Left lung (tissue), 10 donors: ENCODE results near the gene PHACTR1. TPM values are rescaled to one million over a fixed set of nuclear protein-coding genes. Genes with fewer than 3 reads are reported as not detected.

Experiments
- ATAC-seq: fragments of 200-7000 bp; cut with Tn5 transposase; one replicate; pipeline ENCODE4 v1.9.1; 2020; ENCODE audit warnings: moderate library complexity
- DNase-seq, 4 donors: peaks; one replicate each; pipeline ENCODE4 v3.0.0-alpha.2; 2013 to 2020
- H3K27ac ChIP-seq, 2 donors: fragments of 200-600 bp; sonication (generic) in 1 of 2; one replicate each; pipeline versions ENCODE4 v1.5.0 to v1.8.0; 2020 to 2021
- H3K27me3 ChIP-seq, 2 donors: fragments of 200-600 bp; sonication (generic) in 1 of 2; one replicate each; pipeline versions ENCODE4 v1.5.0 to v1.8.0; 2020 to 2021
- H3K36me3 ChIP-seq, 2 donors: fragments of 200-600 bp; sonication (generic) in 1 of 2; one replicate each; pipeline versions ENCODE4 v1.5.0 to v1.8.0; 2020 to 2021
- H3K4me1 ChIP-seq, 2 donors: fragments of 200-600 bp; one replicate each; pipeline ENCODE4 v1.8.0; 2021
- H3K4me3 ChIP-seq, 2 donors: fragments of 200-600 bp; sonication (generic) in 1 of 2; one replicate each; pipeline versions ENCODE4 v1.5.0 to v1.8.0; 2020 to 2021; ENCODE audit warnings: mild to moderate bottlenecking in 1 of 2
- H3K9me3 ChIP-seq, 2 donors: fragments of 200-600 bp; sonication (generic) in 1 of 2; one replicate each; pipeline versions ENCODE4 v1.5.0 to v1.8.0; 2020 to 2021
- CTCF ChIP-seq, 2 donors: fragments of 200-600 bp; sonication (generic) in 1 of 2; IDR thresholded peaks; one replicate each; pipeline versions ENCODE4 v1.5.0 to v1.8.0; 2021; ENCODE audit warnings: antibody characterized with exemption in 2 of 2
- intact Hi-C, 2 donors: fragments of 100-400 bp; cut with DNase I; formaldehyde crosslinking; loops; one replicate each; pipeline versions ENCODE4 v1.11.2 to v1.14.2; 2022
- polyA plus RNA-seq, 6 donors: library from polyadenylated mRNA; unstranded; fragments of 120-200 nt; gene quantifications; one replicate each; pipeline ENCODE4 v1.2.1, GENCODE V29; 2013; ENCODE audit not compliant: insufficient read length in 6 of 6
- total RNA-seq, 2 donors: library from RNA; stranded (reverse); fragmentation: NEBNext Ultra II Directional; extraction: Animal tissue kit (Norgen Biotek cat#: 25700); gene quantifications; one replicate each; pipeline ENCODE4 v1.2.1, GENCODE V29; 2021
- donor health status: DM: no; HTN: yes; CAD: no.
- donor health status: DM: no; HTN: no; CAD: no.

PHACTR1 gene
- total and polyA plus RNA-seq, 8 donors, result 12.1 to 53.3 (median 15.8) TPM

GRCh38 chr6:12990162-12990561, 273.6 kb downstream of the PHACTR1 start:
- H3K9me3 ChIP-seq, result peaks cover 0 to 6% of the 10 kb centered on the region in 2 donors
- no peak for TF ChIP-seq CTCF (IDR thresholded peaks at IDR 0.05)
- intact Hi-C loops, result no loop called here
- ATAC-seq (peak; percentile 94), DNase-seq (peak in 1 of 4 donors; percentile 69)
- H3K36me3 ChIP-seq, result no peaks in the 10 kb centered on the region
- H3K27me3 ChIP-seq, result no peaks in the 10 kb centered on the region
- peaks cover 0 to 3% of the 10 kb centered on the region in 2 donors for H3K4me1 ChIP-seq
- peak overlapping the region in 1 of 2 donors; percentile 21 for H3K27ac ChIP-seq
- H3K4me3 ChIP-seq, result no peak overlapping the region

- Histone ChIP-seq H3K9me3 (peaks cover 0 to 6% of the 10 kb centered on the region in 2 donors), H3K4me3 (no peak overlapping the region), H3K4me1 (peaks cover 0 to 3% of the 10 kb centered on the region in 2 donors), H3K27ac (no peak overlapping the region), H3K36me3 (no peaks in the 10 kb centered on the region), H3K27me3 (no peaks in the 10 kb centered on the region)
- no peak for TF ChIP-seq CTCF (IDR thresholded peaks at IDR 0.05)
- ATAC-seq, result no peak
- DNase-seq, result no peak
- intact Hi-C loops, result no loop called here
Observed at GRCh38 chr6:12991435-12991834, 274.9 kb downstream of the PHACTR1 start.

GRCh38 chr6:12992770-12993169, 276.2 kb downstream of the PHACTR1 start:
- peaks cover 0 to 6% of the 10 kb centered on the region in 2 donors for H3K9me3 ChIP-seq
- ATAC-seq, result no peak

GRCh38 chr6:12993283-12993898, 276.8 kb downstream of the PHACTR1 start:
- intact Hi-C loops, result no loop called here
- peaks cover 0 to 3% of the 10 kb centered on the region in 2 donors for H3K4me1 ChIP-seq
- no peaks in the 10 kb centered on the region for H3K27me3 ChIP-seq
- peaks cover 0 to 6% of the 10 kb centered on the region in 2 donors for H3K9me3 ChIP-seq
- no peak for TF ChIP-seq CTCF (IDR thresholded peaks at IDR 0.05)
- DNase-seq (no peak), ATAC-seq (no peak)
- no peak overlapping the region for H3K4me3 ChIP-seq
- no peaks in the 10 kb centered on the region for H3K36me3 ChIP-seq
- H3K27ac ChIP-seq, result no peak overlapping the region

More at GRCh38 chr6:12992770-12993169, 276.2 kb downstream of the PHACTR1 start:
- intact Hi-C loops, result no loop called here
- no peak for TF ChIP-seq CTCF (IDR thresholded peaks at IDR 0.05)
- H3K4me3 ChIP-seq, result no peak overlapping the region
- H3K27ac ChIP-seq, result no peak overlapping the region
- H3K27me3 ChIP-seq, result no peaks in the 10 kb centered on the region
- H3K4me1 ChIP-seq, result peaks cover 0 to 3% of the 10 kb centered on the region in 2 donors
- DNase-seq, result no peak
- H3K36me3 ChIP-seq, result no peaks in the 10 kb centered on the region

- intact Hi-C loops, result no loop called here
- ATAC-seq, result no peak
- Histone ChIP-seq H3K9me3 (peaks cover 0 to 6% of the 10 kb centered on the region in 2 donors), H3K36me3 (no peaks in the 10 kb centered on the region), H3K27me3 (no peaks in the 10 kb centered on the region), H3K27ac (no peak overlapping the region), H3K4me1 (peaks cover 0 to 3% of the 10 kb centered on the region in 2 donors), H3K4me3 (no peak overlapping the region)
- TF ChIP-seq CTCF (IDR thresholded peaks at IDR 0.05), result no peak
- no peak for DNase-seq
Observed at GRCh38 chr6:12995419-12995818, 278.9 kb downstream of the PHACTR1 start.
